Measurements from ENCODE around the gene STRIT1.
"Not testable (repeated sequence)": the region's sequence is repeated elsewhere in the genome, so short reads cannot be mapped to it uniquely, and the experiment has no call there.

STRIT1 gene

DNA sequence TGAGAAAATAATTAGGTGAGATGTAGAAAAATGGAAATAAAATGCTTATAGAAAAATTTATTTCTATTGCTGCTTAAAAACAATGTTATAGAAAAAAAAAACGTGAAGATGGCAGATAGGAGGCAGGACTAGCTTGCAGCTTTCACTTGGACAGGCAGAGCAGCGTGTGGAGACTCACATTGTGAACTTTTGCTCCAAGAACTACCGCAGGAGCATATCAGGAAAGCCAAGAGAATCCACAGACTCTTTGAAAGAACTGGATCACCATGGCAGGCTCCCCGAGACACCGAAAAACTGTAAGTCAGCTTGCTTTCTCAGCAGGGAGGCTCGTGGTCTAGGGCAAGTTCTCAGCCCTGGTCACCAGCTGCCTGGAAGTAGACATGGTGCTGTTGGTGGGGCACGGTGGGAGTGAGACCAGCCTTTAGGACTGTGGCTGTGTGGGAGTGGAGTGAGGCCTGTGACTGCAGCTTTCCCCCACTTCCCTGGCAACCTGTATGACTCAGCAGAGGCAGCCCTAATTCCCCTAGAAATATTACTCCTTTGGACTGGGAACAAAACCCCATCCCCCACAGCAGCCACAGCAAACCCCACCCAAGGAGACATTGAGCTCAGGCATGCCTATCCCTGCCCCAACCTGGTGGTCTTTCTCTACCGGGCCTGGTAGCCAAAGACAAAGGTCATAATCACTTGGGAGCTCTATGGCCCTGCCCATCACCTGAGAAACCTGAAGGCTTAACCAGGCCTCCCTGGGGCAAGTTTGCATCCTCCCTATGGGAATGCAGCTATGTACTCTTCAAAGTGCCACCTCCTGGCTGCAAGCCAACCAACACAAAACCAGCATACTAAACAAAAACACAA is 22.8 kb downstream of the STRIT1 start:
- DNase-seq (ENCODE audit: low read depth), result no peak

GRCh38 chr3:155270063-155270462 is 23.4 kb downstream of the STRIT1 start:
- no peak for DNase-seq (ENCODE audit: low read depth)

GRCh38 chr3:155262855-155263254 is 30.6 kb downstream of the STRIT1 start:
- not testable (repeated sequence) for DNase-seq (ENCODE audit: low read depth)

- no peak for DNase-seq (ENCODE audit: low read depth)
These were observed 31.2 kb downstream of the STRIT1 start for GRCh38 chr3:155262295-155262694.

GRCh38 chr3:155254445-155254844 is 39.0 kb downstream of the STRIT1 start:
- no peak for DNase-seq (ENCODE audit: low read depth)

GRCh38 chr3:155252535-155252934 is 40.9 kb downstream of the STRIT1 start:
- DNase-seq (ENCODE audit: low read depth), result no peak

GRCh38 chr3:155252021-155252420 is 41.5 kb downstream of the STRIT1 start:
- no peak for DNase-seq (ENCODE audit: low read depth)

DNA sequence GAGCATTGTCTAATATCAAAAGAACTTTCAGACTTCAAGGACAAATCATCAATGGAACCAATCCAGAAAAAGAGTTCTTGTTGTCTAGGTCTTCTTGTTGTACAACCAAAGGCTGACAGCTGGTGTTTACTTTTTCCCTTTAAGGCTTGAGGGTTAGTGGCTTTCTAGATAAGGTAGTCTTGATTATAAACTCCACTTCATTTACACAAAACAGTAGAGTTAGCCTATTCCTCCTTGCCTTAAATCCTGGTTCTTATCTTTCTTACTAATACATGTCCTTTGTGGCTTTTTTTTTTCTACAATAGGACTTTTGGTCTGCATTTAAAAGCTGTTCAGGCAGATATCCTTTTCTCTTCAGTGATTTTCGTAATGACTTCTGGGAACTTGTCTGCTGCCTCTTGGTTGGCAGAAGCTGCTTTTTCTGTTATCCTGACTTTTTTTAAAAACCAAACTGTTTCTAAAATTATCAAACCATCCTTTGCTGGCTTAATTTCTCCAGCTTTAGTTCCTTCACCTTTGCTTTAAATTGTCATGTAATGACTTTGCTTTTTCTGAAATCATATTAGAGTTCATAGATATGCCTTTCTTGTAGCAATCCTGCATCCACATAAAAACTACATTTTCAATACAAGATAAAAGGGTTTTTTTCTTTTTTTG is 44.8 kb downstream of the STRIT1 start:
- DNase-seq (ENCODE audit: low read depth), result no peak

DNA sequence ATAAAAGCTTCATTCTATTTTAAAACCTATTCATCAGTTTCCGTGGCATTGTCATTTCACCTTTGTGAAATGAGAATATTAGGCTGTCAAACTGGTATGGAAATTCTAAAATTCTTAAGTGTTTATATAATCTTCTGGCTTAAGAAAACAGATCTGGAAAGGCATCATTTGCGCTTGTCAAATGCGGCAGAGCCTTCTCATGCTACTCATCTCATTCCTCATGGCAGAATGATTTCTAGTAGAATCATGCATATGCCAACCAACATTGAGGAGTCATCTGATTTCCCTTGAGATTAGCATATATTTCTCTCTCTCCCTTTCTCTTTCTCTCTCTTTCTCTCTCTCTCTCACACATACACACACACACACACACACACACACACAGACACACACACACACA is 48.8 kb downstream of the STRIT1 start:
- no peak for DNase-seq (ENCODE audit: low read depth)

DNA sequence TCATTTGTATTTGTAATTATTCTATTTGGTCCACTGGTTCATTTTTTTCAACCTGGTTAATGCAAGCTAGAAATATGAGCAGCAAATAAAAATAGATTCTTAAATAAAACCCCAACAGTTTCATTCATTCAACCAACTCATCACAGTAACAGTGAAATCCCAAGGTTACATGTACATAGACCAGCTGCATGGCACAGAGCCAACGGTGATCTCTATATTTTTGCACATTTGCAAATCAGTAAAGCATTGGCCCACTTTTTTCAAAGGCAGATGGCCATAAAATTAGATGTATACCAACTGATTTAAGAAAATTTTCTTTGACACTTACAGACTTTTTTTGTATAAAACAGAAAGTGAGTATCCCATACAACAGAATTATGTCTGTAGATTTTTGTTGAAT is 49.3 kb downstream of the STRIT1 start:
- DNase-seq (ENCODE audit: low read depth), result no peak

GRCh38 chr3:155243512-155243921 is 50.0 kb downstream of the STRIT1 start:
- no peak for DNase-seq (ENCODE audit: low read depth)

DNA sequence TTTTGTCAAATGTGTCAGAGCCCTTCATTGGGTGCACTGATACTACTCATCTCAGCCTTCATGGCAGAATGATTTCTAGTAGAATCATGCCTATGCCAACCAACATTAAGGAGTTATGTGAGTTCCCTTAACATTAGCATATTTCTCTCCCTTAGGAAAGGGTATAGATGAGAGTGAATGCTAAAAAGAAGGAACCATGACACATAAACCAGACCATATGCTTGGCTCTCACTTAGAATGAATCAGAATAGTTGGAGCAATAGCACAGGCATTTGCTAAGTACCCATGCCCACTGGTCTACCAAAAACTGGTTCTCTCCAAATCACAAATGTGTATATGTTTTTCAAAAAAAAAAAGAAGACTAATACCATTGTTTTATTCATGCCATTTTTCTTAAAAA is 51.1 kb downstream of the STRIT1 start:
- no peak for DNase-seq (ENCODE audit: low read depth)

GRCh38 chr3:155241579-155241978 is 51.9 kb downstream of the STRIT1 start:
- DNase-seq (ENCODE audit: low read depth), result no peak
